HEK293 (cell line): ENCODE results near the gene CST9.
"Not testable (repeated sequence)": the region's sequence is repeated elsewhere in the genome, so short reads cannot be mapped to it uniquely, and the experiment has no call there.

ENCODE experiments used
- CTCF ChIA-PET: fragments of 350-600 bp; formaldehyde crosslinking; extraction: SDS; loops from one replicate; lab custom pipeline; 2021; ENCODE audit warnings: antibody characterized with exemption; lab: Yijun Ruan, JAX
- POLR2A ChIA-PET: fragments of 300-600 bp; formaldehyde crosslinking; extraction: SDS; loops from one replicate; lab custom pipeline; 2020; ENCODE audit warnings: antibody characterized with exemption, inconsistent platforms; lab: Yijun Ruan, JAX
- H3K27ac ChIP-seq: fragments of 200-500 bp; sonication (Bioruptor generic); 2 replicates; pipeline ENCODE4 v1.5.1; 2014; ENCODE audit warnings: low read depth, low read length, control low read depth, inconsistent platforms; ENCODE audit errors: extremely low read depth
- H3K36me3 ChIP-seq, 2 experiments: fragments of 200-500 bp in 1 of 2; sonication (Bioruptor generic) in 1 of 2; 1 replicate in 1 of 2; 2 replicates in 1 of 2; pipeline ENCODE4 v1.5.1; 2014 to 2017; ENCODE audit warnings: inconsistent platforms in 2 of 2, low read length in 2 of 2; ENCODE audit not compliant: control insufficient read depth in 2 of 2, insufficient read depth in 1 of 2
- H3K4me1 ChIP-seq: fragments of 200-500 bp; sonication (Bioruptor generic); 2 replicates; pipeline ENCODE4 v1.5.1; 2014; ENCODE audit warnings: mild to moderate bottlenecking, low read length, inconsistent platforms; ENCODE audit not compliant: control insufficient read depth, insufficient read depth
- H3K4me3 ChIP-seq: 2 replicates; pipeline ENCODE4 v1.5.1; 2011; ENCODE audit warnings: low read depth, mild to moderate bottlenecking, control low read depth, low read length, moderate library complexity
- H3K9me3 ChIP-seq: fragments of 200-500 bp; sonication (Bioruptor generic); 2 replicates; pipeline ENCODE4 v1.5.1; 2014; ENCODE audit warnings: low read depth, low read length, inconsistent platforms; ENCODE audit not compliant: control insufficient read depth, insufficient read depth
- EGR2 ChIP-seq: fragments of 450-650 bp; formaldehyde crosslinking; IDR thresholded peaks from 2 replicates; pipeline ENCODE4 v1.5.1; 2016; ENCODE audit warnings: low read depth, missing biosample characterization, missing genetic modification characterization
- GLIS1 ChIP-seq: fragments of 450-650 bp; formaldehyde crosslinking; IDR thresholded peaks from 2 replicates; pipeline ENCODE4 v1.5.1; 2016; ENCODE audit warnings: missing biosample characterization, missing genetic modification characterization
- KLF7 ChIP-seq: fragments of 450-650 bp; formaldehyde crosslinking; IDR thresholded peaks from 2 replicates; pipeline ENCODE4 v1.5.1; 2016; ENCODE audit warnings: missing biosample characterization, missing genetic modification characterization, borderline replicate concordance
- ZBTB21 ChIP-seq: fragments of 450-650 bp; formaldehyde crosslinking; IDR thresholded peaks from 2 replicates; pipeline ENCODE4 v1.5.1; 2017; ENCODE audit warnings: missing biosample characterization, missing genetic modification characterization
- ZNF433 ChIP-seq: fragments of 450-650 bp; formaldehyde crosslinking; IDR thresholded peaks from 2 replicates; pipeline ENCODE4 v1.5.1; 2016; ENCODE audit warnings: missing biosample characterization, missing genetic modification characterization, low read depth
- ZNF510 ChIP-seq: fragments of 450-650 bp; formaldehyde crosslinking; IDR thresholded peaks from 2 replicates; pipeline ENCODE4 v1.5.1; 2018; ENCODE audit warnings: mild to moderate bottlenecking, missing genetic modification characterization, missing biosample characterization; ENCODE audit not compliant: insufficient replicate concordance
- ZNF549 ChIP-seq: fragments of 450-650 bp; IDR thresholded peaks from 2 replicates; pipeline ENCODE4 v1.5.1; 2018; ENCODE audit warnings: missing biosample characterization, missing genetic modification characterization, mild to moderate bottlenecking, inconsistent platforms, moderate library complexity
- ZNF560 ChIP-seq: fragments of 450-650 bp; formaldehyde crosslinking; IDR thresholded peaks from 2 replicates; pipeline ENCODE4 v1.5.1; 2017; ENCODE audit warnings: missing biosample characterization, missing genetic modification characterization, borderline replicate concordance
- ZNF660 ChIP-seq: fragments of 450-650 bp; IDR thresholded peaks from 2 replicates; pipeline ENCODE4 v1.5.1; 2018; ENCODE audit warnings: missing biosample characterization, mild to moderate bottlenecking, missing genetic modification characterization
- ZNF768 ChIP-seq: fragments of 450-650 bp; formaldehyde crosslinking; IDR thresholded peaks from 2 replicates; pipeline ENCODE4 v1.5.1; 2018; ENCODE audit warnings: missing biosample characterization, mild to moderate bottlenecking, missing genetic modification characterization
- ZSCAN16 ChIP-seq: fragments of 450-650 bp; formaldehyde crosslinking; IDR thresholded peaks from 2 replicates; pipeline ENCODE4 v1.5.1; 2016; ENCODE audit warnings: missing biosample characterization, missing genetic modification characterization
- TF ChIP-seq, protein P1 (sequence below): fragments of 450-650 bp; formaldehyde crosslinking; IDR thresholded peaks from 2 replicates; pipeline ENCODE4 v1.5.1; 2016; ENCODE audit warnings: missing biosample characterization, missing genetic modification characterization
- TF ChIP-seq, protein P2 (sequence below): fragments of 450-650 bp; formaldehyde crosslinking; IDR thresholded peaks from 2 replicates; pipeline ENCODE4 v1.5.1; 2016; ENCODE audit warnings: missing biosample characterization, missing genetic modification characterization

CST9 gene

DNA sequence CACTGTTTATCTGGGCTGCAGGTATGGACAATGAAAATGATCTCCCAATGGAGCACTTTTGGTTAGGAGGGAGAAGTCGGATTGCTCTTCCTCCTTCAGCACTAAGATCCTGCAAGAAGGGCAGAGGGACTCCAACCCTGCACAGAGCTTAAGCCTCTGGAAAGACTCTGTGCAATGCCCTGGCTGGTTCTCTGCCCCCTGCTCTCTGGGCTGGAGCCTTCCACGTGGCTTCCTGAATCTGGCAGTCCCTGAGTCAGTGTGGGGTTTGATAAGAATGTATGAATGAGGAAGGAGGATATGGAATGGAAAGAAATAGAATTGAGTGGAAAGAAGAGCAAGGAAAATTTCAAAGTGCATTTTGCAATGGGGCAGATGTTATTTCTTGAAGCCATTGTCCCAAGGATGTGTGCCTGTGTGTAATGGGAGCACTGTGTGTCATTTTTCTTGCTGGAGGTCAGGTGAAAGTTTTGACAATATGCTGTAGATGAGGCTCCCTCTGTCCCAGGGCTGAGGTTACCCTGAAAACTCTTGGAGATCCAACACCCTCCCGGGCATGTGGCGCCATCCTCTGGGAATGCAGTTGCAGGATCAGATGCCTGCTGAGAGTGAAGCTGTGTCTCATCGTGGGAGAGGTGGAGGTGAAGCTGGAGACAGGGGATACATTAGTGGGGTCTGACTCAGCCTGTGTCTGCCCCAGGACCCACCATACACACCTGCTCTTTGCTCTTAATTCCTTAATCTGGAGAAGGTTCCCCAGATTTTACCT, 21.1 kb downstream of the CST9 start (continued):
- TF ChIP-seq ZNF433 (tag by site-specific recombination) (no peak), ZBTB21 (tag by site-specific recombination) (no peak)

DNA sequence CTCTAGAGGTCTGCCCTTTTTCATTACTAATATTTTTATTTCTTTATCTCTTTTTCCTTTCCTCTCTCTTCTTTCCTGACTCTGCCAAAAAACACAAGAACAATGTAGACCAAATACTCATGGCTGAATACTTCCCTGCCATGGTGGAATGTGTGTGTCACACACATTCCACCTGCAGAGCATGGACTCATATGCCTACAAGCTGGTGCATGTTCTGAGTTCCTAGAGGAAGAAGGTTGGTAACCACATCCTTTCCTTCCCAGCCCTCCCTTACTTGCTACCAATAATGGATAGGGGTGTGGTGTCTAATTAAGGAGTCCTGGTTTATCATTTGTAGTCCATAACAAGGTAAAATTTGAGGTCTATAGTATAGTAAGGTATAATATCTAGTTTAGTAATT, 22.2 kb downstream of the CST9 start:
- Histone ChIP-seq H3K36me3 (no peaks in the 10 kb centered on the region), H3K27ac (no peak overlapping the region), H3K4me3 (no peak overlapping the region), H3K9me3 (no peaks in the 10 kb centered on the region), H3K4me1 (no peaks in the 10 kb centered on the region)
- TF ChIP-seq, protein P1, sequence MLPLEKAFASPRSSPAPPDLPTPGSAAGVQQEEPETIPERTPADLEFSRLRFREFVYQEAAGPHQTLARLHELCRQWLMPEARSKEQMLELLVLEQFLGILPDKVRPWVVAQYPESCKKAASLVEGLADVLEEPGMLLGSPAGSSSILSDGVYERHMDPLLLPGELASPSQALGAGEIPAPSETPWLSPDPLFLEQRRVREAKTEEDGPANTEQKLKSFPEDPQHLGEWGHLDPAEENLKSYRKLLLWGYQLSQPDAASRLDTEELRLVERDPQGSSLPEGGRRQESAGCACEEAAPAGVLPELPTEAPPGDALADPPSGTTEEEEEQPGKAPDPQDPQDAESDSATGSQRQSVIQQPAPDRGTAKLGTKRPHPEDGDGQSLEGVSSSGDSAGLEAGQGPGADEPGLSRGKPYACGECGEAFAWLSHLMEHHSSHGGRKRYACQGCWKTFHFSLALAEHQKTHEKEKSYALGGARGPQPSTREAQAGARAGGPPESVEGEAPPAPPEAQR, result no peak
- TF ChIP-seq KLF7 (no peak), ZNF560 (tag by site-specific recombination) (no peak), ZSCAN16 (tag by site-specific recombination) (no peak), ZNF768 (tag by site-specific recombination) (no peak), ZBTB21 (tag by site-specific recombination) (no peak), ZNF660 (tag by site-specific recombination) (no peak), ZNF549 (no peak)
- CTCF ChIA-PET, result no interaction called here
- POLR2A ChIA-PET, result no interaction called here

DNA sequence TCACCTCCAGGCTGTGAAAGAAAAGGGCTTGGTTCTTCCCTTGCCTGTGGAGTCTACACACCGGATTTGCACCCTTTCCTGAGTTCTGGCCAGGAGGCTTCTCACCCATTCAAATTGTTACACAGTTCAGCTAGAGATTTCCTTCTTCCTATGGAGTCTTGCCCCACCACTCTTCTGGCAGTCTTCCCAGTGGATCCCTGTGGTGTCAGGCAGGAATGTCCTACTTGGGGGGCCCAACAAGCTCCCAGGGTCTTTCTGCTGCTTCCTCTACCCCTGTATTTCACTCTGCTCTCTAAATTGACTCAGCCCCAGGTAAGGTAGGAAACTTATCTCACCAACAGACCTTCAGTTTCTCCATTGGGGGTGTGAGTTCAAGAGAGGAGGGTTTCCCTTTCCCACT, 23.4 kb downstream of the CST9 start:
- Histone ChIP-seq H3K4me1 (no peaks in the 10 kb centered on the region), H3K9me3 (no peaks in the 10 kb centered on the region)
- POLR2A ChIA-PET, result no interaction called here
- TF ChIP-seq GLIS1 (tag by site-specific recombination) (peak; percentile 26; the same call in 1 of the 2 replicates), ZNF510 (tag by site-specific recombination) (no peak)
- TF ChIP-seq, protein P2, sequence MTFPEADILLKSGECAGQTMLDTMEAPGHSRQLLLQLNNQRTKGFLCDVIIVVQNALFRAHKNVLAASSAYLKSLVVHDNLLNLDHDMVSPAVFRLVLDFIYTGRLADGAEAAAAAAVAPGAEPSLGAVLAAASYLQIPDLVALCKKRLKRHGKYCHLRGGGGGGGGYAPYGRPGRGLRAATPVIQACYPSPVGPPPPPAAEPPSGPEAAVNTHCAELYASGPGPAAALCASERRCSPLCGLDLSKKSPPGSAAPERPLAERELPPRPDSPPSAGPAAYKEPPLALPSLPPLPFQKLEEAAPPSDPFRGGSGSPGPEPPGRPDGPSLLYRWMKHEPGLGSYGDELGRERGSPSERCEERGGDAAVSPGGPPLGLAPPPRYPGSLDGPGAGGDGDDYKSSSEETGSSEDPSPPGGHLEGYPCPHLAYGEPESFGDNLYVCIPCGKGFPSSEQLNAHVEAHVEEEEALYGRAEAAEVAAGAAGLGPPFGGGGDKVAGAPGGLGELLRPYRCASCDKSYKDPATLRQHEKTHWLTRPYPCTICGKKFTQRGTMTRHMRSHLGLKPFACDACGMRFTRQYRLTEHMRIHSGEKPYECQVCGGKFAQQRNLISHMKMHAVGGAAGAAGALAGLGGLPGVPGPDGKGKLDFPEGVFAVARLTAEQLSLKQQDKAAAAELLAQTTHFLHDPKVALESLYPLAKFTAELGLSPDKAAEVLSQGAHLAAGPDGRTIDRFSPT (tag by site-specific recombination), result no peak
- TF ChIP-seq, all 188 proteins: peak for 1
- CTCF ChIA-PET, result no interaction called here
- Histone ChIP-seq H3K4me3 (no peak overlapping the region), H3K27ac (no peak overlapping the region), H3K36me3 (no peaks in the 10 kb centered on the region)

DNA sequence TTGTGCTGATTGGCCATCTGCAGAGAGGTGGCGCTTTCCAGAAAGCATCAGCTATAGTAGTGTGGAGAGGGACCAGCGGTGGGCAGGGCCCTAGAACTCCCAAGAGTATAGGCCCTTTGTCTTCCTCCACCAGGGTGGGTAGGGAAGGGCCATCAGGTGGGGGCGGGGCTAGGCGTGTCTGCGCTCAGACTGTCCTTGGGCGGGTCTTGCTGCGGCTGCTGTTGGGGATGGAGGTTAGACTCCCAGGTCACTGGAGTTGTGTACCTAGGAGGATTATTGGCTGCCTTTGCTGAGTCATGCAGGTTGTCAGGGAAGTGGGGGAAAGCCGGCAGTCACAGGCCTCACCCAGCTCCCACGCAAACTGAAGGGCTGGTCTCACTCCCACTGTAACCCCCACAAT, 23.9 kb downstream of the CST9 start:
- H3K4me1 ChIP-seq, CTCF ChIA-PET, H3K36me3 ChIP-seq, H3K9me3 ChIP-seq, POLR2A ChIA-PET, H3K27ac ChIP-seq, H3K4me3 ChIP-seq: not testable (repeated sequence)
- TF ChIP-seq EGR2 (tag by site-specific recombination), result 0 out of 2 replicates have a peak, but pooled peaks have one; percentile 22
